Right lobe of liver (tissue), 6 donors: ENCODE measurements around the gene NRXN3. TPM values are rescaled to one million over a fixed set of nuclear protein-coding genes. Genes with fewer than 3 reads are reported as not detected.

Experiments used
- ATAC-seq, 4 donors: fragments of 200-7000 bp; cut with Tn5 transposase; one replicate each; pipeline ENCODE4 v1.9.1; 2020; ENCODE audit warnings: mild to moderate bottlenecking in 4 of 4, moderate library complexity in 4 of 4
- DNase-seq, 3 donors: peaks; one replicate each; pipeline ENCODE4 v3.0.0-alpha.2; 2020
- H3K27ac ChIP-seq, 3 donors: fragments of 200-600 bp; one replicate each; pipeline ENCODE4 v1.8.0; 2022
- H3K27me3 ChIP-seq, 2 donors: fragments of 200-600 bp; one replicate each; pipeline ENCODE4 v1.8.0; 2022
- H3K36me3 ChIP-seq, 4 donors: fragments of 200-600 bp; sonication (generic) in 1 of 4; one replicate each; pipeline versions ENCODE4 v1.5.1 to v1.8.0; 2017 to 2022; ENCODE audit warnings: control low read depth in 1 of 4
- H3K4me1 ChIP-seq, 4 donors: fragments of 200-600 bp; sonication (generic) in 1 of 4; one replicate each; pipeline versions ENCODE4 v1.5.1 to v1.8.0; 2017 to 2022; ENCODE audit warnings: control low read depth in 1 of 4
- H3K4me3 ChIP-seq, 3 donors: fragments of 200-600 bp; one replicate each; pipeline ENCODE4 v1.8.0; 2022
- H3K9me3 ChIP-seq, 4 donors: fragments of 200-600 bp; sonication (generic) in 1 of 4; one replicate each; pipeline versions ENCODE4 v1.5.1 to v1.8.0; 2017 to 2022; ENCODE audit warnings: control low read depth in 1 of 4
- POLR2A ChIP-seq: fragments of 450-650 bp; IDR thresholded peaks from one replicate; pipeline ENCODE4 v1.6.1; 2017; ENCODE audit warnings: antibody characterized with exemption, mild to moderate bottlenecking
- WGBS: methylation state at CpG from one replicate; pipeline ENCODE4 v1.1.6; 2018; ENCODE audit warnings: low coverage, low lambda C conversion rate; ENCODE audit not compliant: insufficient coverage; ENCODE audit errors: missing lambda C conversion rate; 5-methylcytosine and 5-hydroxymethylcytosine counted together
- intact Hi-C, 2 donors: fragments of 100-400 bp; cut with DNase I; formaldehyde crosslinking; loops; one replicate each; pipeline versions ENCODE4 v1.11.2 to v1.14.1; 2022
- total RNA-seq, 6 experiments: library from RNA; depleted of rRNA in 2 of 6; stranded (reverse); fragments of >200 nt in 2 of 6; fragmentation: NEBNext Ultra II Directional in 3 of 6; extraction: Animal tissue kit (Norgen Biotek cat#: 25700) in 3 of 6; gene quantifications; one replicate each; pipeline versions ENCODE4 v1.1.0 to v1.2.4, GENCODE V29; 2016 to 2023
- TF ChIP-seq, protein P1 (sequence below), 4 donors: fragments of 200-600 bp in 3 of 4; fragments of 450-650 bp in 1 of 4; IDR thresholded peaks; one replicate each; pipeline versions ENCODE4 v1.5.1 to v1.8.0; 2016 to 2022; ENCODE audit warnings: antibody characterized with exemption in 4 of 4, mild to moderate bottlenecking in 2 of 4
- donor health status: DM: no; HTN: yes; CAD: no.
- donor health status: DM: no; HTN: no; CAD: no.
- donor health status: DM: no; HTN: no; CAD: no.
- donor health status: DM: no; HTN: yes; CAD: no.
- donor health status: DM: no; HTN: yes; CAD: no.

The NRXN3 gene
- total RNA-seq, 6 experiments from 2014 or later, result 0.06 to 0.51 (median 0.23) TPM; not detected in 1

DNA sequence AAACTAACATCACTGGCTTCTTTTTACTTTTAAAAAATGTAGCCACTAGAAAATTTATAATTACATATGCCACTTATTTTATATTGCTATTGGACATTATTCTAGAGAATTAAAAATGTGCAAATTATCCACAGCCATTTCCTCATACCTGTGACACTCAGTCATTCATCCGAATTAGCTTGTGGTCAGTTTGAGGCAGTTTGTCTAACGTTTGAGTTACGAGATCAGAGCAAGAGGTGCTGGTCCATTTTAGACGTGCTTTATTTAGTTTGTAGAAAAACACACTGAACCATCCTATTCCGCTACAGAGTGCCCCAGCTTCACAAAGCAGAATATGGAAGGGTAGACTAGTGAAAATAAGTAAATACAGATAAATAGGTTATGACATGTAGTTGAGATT, 513.0 kb downstream of the NRXN3 start:
- Histone ChIP-seq H3K9me3 (no peaks in the 10 kb centered on the region), H3K4me1 (no peaks in the 10 kb centered on the region), H3K27ac (no peak overlapping the region), H3K4me3 (no peak overlapping the region), H3K27me3 (no peaks in the 10 kb centered on the region), H3K36me3 (no peaks in the 10 kb centered on the region)
- no peak for DNase-seq
- ATAC-seq, result no peak
- no peak for TF ChIP-seq POLR2A
- TF ChIP-seq, protein P1, sequence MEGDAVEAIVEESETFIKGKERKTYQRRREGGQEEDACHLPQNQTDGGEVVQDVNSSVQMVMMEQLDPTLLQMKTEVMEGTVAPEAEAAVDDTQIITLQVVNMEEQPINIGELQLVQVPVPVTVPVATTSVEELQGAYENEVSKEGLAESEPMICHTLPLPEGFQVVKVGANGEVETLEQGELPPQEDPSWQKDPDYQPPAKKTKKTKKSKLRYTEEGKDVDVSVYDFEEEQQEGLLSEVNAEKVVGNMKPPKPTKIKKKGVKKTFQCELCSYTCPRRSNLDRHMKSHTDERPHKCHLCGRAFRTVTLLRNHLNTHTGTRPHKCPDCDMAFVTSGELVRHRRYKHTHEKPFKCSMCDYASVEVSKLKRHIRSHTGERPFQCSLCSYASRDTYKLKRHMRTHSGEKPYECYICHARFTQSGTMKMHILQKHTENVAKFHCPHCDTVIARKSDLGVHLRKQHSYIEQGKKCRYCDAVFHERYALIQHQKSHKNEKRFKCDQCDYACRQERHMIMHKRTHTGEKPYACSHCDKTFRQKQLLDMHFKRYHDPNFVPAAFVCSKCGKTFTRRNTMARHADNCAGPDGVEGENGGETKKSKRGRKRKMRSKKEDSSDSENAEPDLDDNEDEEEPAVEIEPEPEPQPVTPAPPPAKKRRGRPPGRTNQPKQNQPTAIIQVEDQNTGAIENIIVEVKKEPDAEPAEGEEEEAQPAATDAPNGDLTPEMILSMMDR (IDR thresholded peaks at IDR 0.05), result no peak
- 50% methylated on average over 5 of the region's 5 CpGs for WGBS
- intact Hi-C loops, result no loop called here

DNA sequence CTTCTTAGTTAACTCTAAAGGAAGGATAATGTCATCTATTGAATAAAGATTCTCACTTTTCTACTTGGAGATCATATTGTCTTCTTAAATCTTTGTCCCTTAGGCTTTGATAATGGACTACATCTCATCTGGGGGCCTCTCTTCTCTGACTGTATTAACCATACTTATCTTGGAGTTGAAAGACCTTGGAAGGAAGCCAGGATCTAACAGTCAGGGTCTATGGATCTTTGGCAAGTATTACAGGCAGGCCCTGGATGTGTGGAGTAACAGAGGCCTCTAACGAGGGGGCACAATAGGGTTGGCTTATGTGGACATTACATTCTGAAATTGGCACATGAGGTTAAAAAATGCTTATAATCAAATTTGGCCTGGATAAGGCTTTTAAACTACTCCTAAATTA, 513.8 kb downstream of the NRXN3 start:
- no peaks in the 10 kb centered on the region for H3K27me3 ChIP-seq
- H3K27ac ChIP-seq, result no peak overlapping the region
- no peak for ATAC-seq
- DNase-seq, result no peak
- 15% methylated on average over 1 of the region's 1 CpG for WGBS
- no peaks in the 10 kb centered on the region for H3K4me1 ChIP-seq
- TF ChIP-seq, protein P1 (IDR thresholded peaks at IDR 0.05), result no peak
- TF ChIP-seq POLR2A, result no peak
- no peaks in the 10 kb centered on the region for H3K36me3 ChIP-seq
- no peaks in the 10 kb centered on the region for H3K9me3 ChIP-seq
- intact Hi-C loops, result no loop called here
- no peak overlapping the region for H3K4me3 ChIP-seq

GRCh38 chr14:78688503-78688902, 518.3 kb downstream of the NRXN3 start:
- no peaks in the 10 kb centered on the region for H3K4me1 ChIP-seq
- no peak for ATAC-seq
- intact Hi-C loops, result no loop called here

DNA sequence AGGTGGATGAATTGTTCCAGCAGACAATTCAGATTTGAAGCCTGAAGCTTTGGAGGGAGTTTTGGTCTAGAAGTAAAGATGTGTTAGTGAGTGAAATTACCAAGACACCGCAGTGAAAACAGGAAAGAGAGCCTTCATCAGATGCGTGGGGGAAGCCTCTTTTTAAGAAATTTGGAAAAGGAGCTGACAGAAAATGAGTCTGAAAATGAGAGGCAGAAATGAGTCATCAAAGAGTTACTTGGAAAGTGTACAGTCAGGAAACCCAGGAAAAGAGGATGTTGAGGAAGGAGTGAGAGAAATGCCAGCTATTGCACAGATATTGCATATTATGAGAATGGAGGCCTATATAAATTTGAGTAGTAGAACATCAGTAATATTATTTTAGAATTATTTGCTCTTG, 520.7 kb downstream of the NRXN3 start:
- ATAC-seq, result no peak
- intact Hi-C loops, result no loop called here
- H3K9me3 ChIP-seq, result no peaks in the 10 kb centered on the region
- no peak overlapping the region for H3K27ac ChIP-seq
- no peaks in the 10 kb centered on the region for H3K36me3 ChIP-seq
- DNase-seq, result no peak
- H3K4me3 ChIP-seq, result no peak overlapping the region
- TF ChIP-seq POLR2A, result no peak
- TF ChIP-seq, protein P1 (IDR thresholded peaks at IDR 0.05), result no peak
- no peaks in the 10 kb centered on the region for H3K4me1 ChIP-seq
- H3K27me3 ChIP-seq, result no peaks in the 10 kb centered on the region
- WGBS, result 60% methylated on average over 2 of the region's 2 CpGs

More at GRCh38 chr14:78688503-78688902, 518.3 kb downstream of the NRXN3 start:
- Histone ChIP-seq H3K36me3 (no peaks in the 10 kb centered on the region), H3K27ac (no peak overlapping the region), H3K9me3 (no peaks in the 10 kb centered on the region), H3K27me3 (no peaks in the 10 kb centered on the region), H3K4me3 (no peak overlapping the region)
- WGBS, result 36% methylated on average over 1 of the region's 1 CpG
- no peak for DNase-seq
- TF ChIP-seq POLR2A, result no peak
- TF ChIP-seq, protein P1 (IDR thresholded peaks at IDR 0.05), result no peak

DNA sequence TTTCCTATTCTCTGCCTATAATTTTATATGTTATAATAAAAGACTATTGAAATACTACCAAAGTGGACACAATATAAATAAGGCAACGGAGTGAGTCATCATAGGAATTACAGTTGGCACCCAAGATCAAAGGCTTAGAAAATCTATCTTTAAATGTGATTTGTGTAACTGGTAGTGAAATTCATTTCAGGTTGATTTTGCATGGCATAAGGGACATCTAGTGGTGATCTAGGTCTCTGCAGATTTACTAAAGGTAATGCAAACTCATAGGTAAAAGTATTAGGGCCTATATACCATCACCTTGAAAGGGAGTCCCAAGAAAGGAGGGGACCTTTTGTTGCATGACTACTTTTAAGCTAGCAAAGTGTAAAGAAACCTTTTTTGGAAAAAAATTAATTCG, 527.2 kb downstream of the NRXN3 start:
- no peak overlapping the region for H3K4me3 ChIP-seq
- intact Hi-C loops, result no loop called here
- TF ChIP-seq POLR2A, result no peak
- TF ChIP-seq, protein P1 (IDR thresholded peaks at IDR 0.05), result peak; percentile 33 to 57 (median 43)
- no peaks in the 10 kb centered on the region for H3K4me1 ChIP-seq
- no peaks in the 10 kb centered on the region for H3K36me3 ChIP-seq
- H3K9me3 ChIP-seq, result no peaks in the 10 kb centered on the region
- WGBS, result 6% methylated on average over 2 of the region's 2 CpGs
- peak in 1 of 4 donors; percentile 38 for ATAC-seq
- no peaks in the 10 kb centered on the region for H3K27me3 ChIP-seq
- no peak for DNase-seq
- H3K27ac ChIP-seq, result no peak overlapping the region
